ENCODE data around the gene PDIA6. TPM values are rescaled to one million over a fixed set of nuclear protein-coding genes. Genes with fewer than 3 reads are reported as not detected.

PDIA6 gene
- total RNA-seq, 1 experiment from 2014 or later, result 314 TPM

GRCh38 chr2:10733566-10733925 is 79.0 kb downstream of the PDIA6 start:
- CTCF ChIA-PET, result no interaction called here
- TF ChIP-seq EZH2 (IDR thresholded peaks at IDR 0.05; ENCODE audit: borderline replicate concordance, low read depth, low read length, poor library complexity, severe bottlenecking) (no peak), CTCF (conservative IDR thresholded peaks at IDR 0.05; ENCODE audit: low read depth, low read length) (no peak)
- H3K27me3 ChIP-seq (replicated peaks; ENCODE audit: insufficient read depth, low read depth, low read length, poor library complexity), result no peaks in the 10 kb centered on the region
- DNase-seq (ENCODE audit: low spot score), result no peak
- no peak overlapping the region for H3K27ac ChIP-seq (ENCODE audit: low read depth, low read length, poor library complexity, severe bottlenecking)
- POLR2A ChIA-PET (ENCODE audit: low non-redundant PET), result no interaction called here
- no peaks in the 10 kb centered on the region for H3K36me3 ChIP-seq (ENCODE audit: insufficient read depth, low read length, poor library complexity, severe bottlenecking)
- no TSS peak for BruUV-seq (replicated peaks)
- H3K4me3 ChIP-seq (ENCODE audit: low read depth, low read length, poor library complexity, severe bottlenecking), result no peak overlapping the region
- no peaks in the 10 kb centered on the region for H3K9me3 ChIP-seq (ENCODE audit: low read depth, low read length, poor library complexity, severe bottlenecking)
- intact Hi-C loops (cut with micrococcal nuclease; ENCODE audit: unreplicated experiment), result no loop called here
- H3K4me1 ChIP-seq (ENCODE audit: insufficient read depth, low read length, poor library complexity, severe bottlenecking), result no peaks in the 10 kb centered on the region

Other genes with a start within 250 kb of the PDIA6 start
- gene NOL10, start 122.8 kb downstream of the PDIA6 start, total RNA-seq (2021), result 43.7 and 47.1 TPM in 2 replicates
- gene ATP6V1C2, start 91.2 kb downstream of the PDIA6 start, total RNA-seq (2021), result not detected in 2 replicates
- gene KCNF1, start 99.1 kb upstream of the PDIA6 start, total RNA-seq (2021), result 0.32 and 0.70 TPM in 2 replicates

All from A673 (cell line).